GM18868 (cell line): ENCODE measurements around the gene NAB1.

Experiments used
- ATAC-seq: cut with Tn5 transposase; IDR thresholded peaks from one replicate; pipeline ENCODE4 v1.9.1; 2021; ENCODE audit warnings: mild to moderate bottlenecking, moderate library complexity; ENCODE audit not compliant: unreplicated experiment

Gene NAB1

GRCh38 chr2:190668892-190669291, 20.0 kb downstream of the NAB1 start:
- ATAC-seq: peak; percentile 25

- peak; percentile 59 for ATAC-seq
Measured at GRCh38 chr2:190670182-190670946, 21.5 kb downstream of the NAB1 start.

GRCh38 chr2:190674966-190675650, 26.2 kb downstream of the NAB1 start:
- ATAC-seq: peak; percentile 46

GRCh38 chr2:190677255-190677654, 28.4 kb downstream of the NAB1 start:
- ATAC-seq: no peak

- peak; percentile 70 for ATAC-seq
Measured at GRCh38 chr2:190678444-190679162, 29.7 kb downstream of the NAB1 start.

GRCh38 chr2:190679391-190679790, 30.5 kb downstream of the NAB1 start:
- no peak for ATAC-seq

- peak; percentile 49 for ATAC-seq
Measured at GRCh38 chr2:190679813-190680591, 31.1 kb downstream of the NAB1 start.

- no peak for ATAC-seq
Measured at GRCh38 chr2:190682168-190682567, 33.3 kb downstream of the NAB1 start.

GRCh38 chr2:190683802-190684201, 34.9 kb downstream of the NAB1 start:
- no peak for ATAC-seq

- ATAC-seq: no peak
Measured at GRCh38 chr2:190684931-190685330, 36.0 kb downstream of the NAB1 start.

- ATAC-seq: no peak
Measured at GRCh38 chr2:190685333-190685732, 36.5 kb downstream of the NAB1 start.

GRCh38 chr2:190693533-190694232, 44.8 kb downstream of the NAB1 start:
- ATAC-seq: peak; percentile 78

GRCh38 chr2:190694479-190694878, 45.6 kb downstream of the NAB1 start:
- ATAC-seq: no peak

GRCh38 chr2:190695739-190696138, 46.9 kb downstream of the NAB1 start:
- peak; percentile 55 for ATAC-seq

- ATAC-seq: no peak
Measured at GRCh38 chr2:190696792-190697398, 48.0 kb downstream of the NAB1 start.

- ATAC-seq: no peak
Measured at GRCh38 chr2:190697421-190697820, 48.5 kb downstream of the NAB1 start.

GRCh38 chr2:190698895-190699294, 50.0 kb downstream of the NAB1 start:
- ATAC-seq: no peak

- ATAC-seq: no peak
Measured at GRCh38 chr2:190701586-190701985, 52.7 kb downstream of the NAB1 start.

- no peak for ATAC-seq
Measured at GRCh38 chr2:190705280-190705679, 56.4 kb downstream of the NAB1 start.

- no peak for ATAC-seq
Measured at GRCh38 chr2:190707726-190708125, 58.8 kb downstream of the NAB1 start.
